Fibroblast of skin of right quadriceps (primary cell): Measurements from ENCODE around the gene GPR37L1.
"Not testable (repeated sequence)": the region's sequence is repeated elsewhere in the genome, so short reads cannot be mapped to it uniquely, and the experiment has no call there.

ENCODE experiments used
- DNase-seq: peaks from one replicate; pipeline ENCODE4 v3.0.0-alpha.2; 2013

Gene GPR37L1

DNA sequence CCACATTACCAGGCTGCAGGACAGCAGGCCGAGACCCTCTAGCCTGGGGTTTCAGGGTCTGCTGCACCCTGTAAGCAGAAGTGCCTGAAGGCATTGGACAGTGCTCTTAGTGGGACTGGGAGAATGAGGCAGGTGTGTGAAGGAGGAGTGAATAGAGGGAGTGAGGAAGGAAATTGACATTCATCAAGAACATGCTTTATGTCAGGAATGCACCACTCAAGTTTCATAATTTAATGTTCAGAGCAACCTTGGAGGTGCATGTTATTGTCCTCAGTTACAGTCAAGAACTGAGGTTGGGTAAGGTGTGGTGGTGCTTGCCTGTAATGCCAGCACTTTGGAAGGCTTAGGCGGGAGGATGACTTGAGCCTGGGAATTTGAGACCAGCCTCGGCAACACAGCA, 11.7 kb upstream of the GPR37L1 start:
- DNase-seq: no peak

DNA sequence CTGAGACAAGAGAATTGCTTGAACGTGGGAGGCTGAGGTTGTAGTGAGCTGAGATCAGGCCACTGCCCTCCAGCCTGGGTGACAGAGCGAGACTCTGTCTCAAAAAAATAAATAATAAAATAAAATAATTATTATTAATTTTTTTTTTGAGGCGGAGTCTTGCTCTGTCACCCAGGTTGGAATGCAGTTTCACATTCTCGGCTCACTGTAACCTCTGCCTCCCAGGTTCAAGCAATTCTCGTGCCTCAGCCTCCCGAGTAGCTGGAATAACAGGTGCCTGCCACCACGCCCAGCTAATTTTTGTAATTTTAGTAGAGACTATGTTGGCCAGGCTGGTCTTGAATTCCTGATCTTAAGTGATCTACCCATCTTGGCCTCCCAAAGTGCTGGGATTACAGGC, 11.1 kb upstream of the GPR37L1 start:
- not testable (repeated sequence) for DNase-seq

DNA sequence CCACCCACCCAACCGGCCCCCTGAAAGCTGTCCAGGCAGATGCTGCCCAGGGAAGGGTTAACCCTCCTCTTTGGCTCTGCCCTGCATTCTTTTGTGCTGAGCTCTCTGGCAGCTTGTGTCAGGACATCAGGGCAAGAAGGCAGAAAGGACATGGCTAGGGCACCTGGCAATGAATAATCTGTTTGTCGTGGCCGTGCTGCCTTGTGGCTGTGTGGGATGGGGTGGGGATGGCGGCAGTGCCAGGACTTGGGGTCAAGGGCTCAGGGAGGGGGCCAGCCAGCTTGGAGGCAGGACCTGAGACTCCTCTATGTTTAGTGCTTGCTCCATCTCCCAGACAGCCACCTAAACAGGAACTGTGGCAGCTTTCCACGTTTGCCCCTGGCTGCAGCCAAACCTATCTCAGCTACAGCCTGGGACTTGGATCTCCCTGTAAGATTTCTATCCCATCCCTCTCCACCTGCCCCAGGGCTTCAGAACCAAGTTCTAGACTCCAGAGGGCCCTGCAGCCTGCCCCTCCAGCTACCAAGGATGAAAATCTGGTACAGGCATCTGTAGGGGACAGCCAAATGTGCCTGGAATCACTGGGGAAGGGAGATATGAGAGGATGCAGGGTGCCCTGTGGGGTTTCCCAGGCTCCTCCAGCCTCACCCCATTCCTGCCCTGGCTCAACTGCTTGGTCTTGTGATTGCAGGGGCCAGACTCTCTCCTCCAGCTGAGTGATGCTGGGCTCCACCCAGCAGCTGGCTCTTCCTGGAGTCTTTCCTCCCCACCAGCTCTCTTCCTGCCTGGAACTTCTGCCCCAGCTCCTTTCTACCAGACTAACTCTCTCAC, 9.6 kb upstream of the GPR37L1 start:
- no peak for DNase-seq

DNA sequence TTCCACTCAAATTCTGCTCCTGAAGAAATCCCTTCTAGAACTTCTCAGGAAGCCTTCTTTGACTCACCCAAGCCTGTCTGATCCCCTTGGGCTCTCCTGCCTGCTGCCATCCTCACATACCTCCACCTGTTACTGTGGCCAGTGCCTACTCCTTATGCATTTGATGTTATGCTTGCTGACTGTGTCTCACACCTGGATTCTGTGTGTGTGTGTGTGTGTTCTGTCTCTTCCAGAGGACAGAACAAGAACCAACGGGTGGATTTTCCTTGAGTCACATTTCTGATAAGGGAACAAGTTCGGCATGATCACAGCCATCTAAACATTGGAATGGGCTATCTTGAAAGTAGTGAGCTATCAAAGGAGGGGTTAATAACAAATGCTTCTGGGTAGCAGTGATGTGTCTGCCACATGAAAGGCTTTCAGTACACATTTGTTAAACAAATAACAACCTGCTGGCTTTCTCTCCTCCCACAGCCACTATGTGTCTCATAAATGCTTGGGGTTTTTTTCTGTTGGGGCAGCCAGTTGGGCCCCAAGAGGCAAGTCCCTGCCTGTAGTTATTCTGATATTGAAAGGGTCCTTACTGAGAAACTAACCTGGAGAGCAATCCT, 8.9 kb upstream of the GPR37L1 start:
- no peak for DNase-seq

DNA sequence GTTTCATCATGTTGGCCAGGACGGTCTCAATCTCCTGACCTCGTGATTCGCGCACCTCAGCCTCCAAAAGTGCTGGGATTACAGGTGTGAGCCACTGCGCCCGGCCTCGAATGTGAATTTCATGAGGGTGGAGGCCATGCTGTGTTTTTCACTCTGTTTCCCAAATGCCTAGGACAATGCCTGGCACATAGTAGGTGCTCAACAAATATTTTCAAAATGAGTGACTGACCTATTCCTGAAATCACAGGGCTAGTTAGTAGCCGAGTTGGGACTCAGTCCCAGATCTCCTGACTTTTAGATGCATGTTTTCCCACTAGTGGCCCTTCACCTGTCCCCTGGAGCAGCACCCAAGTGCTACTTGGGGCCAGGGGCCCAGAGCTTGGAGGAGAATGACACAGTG, 6.4 kb upstream of the GPR37L1 start:
- no peak for DNase-seq

DNA sequence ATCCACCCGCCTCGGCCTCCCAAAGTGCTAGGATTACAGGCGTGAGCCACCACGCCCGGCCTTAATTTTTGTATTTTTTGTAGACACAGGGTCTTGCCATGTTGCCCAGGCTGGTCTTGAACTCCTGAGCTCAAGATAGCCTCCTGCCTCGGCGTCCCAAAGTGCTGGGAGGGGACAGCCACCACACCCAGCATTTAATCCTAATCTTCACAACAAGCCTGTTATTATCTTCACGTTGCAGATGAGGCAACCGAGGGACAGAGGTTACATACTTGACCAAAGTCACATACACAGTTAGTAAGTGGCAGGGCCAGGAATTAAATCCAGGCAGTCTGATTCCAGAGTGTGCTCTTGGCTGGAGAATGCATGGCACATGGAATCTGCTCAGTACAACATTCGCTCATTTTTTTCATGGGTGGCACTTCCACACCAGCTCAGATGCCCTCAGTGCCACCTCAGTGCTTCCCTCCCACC, 4.8 kb upstream of the GPR37L1 start:
- DNase-seq: no peak

DNA sequence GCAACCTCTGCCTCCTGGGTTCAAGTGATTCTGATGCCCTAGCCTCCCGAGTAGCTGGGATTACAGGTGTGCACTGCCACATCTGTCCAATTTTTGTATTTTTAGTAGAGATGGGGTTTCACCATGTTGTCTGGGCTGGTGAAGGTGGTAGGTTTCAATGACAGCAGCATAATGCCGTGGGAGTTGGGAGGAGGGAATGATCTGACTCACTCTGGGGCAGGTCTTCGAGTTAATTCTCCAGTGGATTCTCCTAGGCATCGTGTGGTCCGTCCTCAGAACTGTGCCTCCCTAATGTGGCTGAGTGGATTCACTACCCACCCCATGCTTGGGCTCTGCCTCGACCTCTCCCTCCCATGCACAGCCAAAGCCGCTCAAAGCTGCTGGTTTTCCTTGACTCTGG, 1.7 kb upstream of the GPR37L1 start:
- no peak for DNase-seq

DNA sequence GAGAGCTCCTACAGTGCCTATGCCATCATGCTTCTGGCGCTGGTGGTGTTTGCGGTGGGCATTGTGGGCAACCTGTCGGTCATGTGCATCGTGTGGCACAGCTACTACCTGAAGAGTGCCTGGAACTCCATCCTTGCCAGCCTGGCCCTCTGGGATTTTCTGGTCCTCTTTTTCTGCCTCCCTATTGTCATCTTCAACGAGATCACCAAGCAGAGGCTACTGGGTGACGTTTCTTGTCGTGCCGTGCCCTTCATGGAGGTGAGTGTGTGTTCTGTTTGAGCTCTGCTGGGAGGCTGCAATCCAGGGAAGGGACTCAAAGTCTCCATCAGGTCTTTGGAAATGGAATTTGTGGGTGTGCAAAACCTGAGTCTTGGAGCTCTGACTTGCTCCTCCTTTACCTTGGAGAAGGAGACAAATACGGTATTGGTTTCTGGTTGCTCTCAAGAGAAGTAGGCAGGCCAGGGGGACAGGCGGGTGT, 658 bp downstream of the GPR37L1 start:
- no peak for DNase-seq

DNA sequence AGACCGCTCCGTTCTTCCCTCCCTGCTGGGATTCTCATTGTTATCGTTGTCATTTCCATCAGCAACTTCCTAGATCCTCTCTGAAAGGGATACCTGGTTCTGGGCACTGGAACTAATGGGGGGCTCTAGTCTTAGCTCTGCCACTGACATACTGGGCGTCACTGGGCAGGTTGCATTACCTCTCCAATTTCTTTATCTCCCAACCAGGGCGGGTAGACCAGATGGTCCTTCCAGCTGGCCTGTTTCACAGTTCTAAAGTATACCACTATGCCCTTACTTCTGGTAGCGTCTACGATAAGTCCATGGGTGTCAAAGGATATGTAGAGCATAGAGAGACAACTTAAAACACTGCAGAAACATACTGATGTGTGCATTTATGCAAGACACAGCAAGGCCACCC, 1.4 kb downstream of the GPR37L1 start:
- no peak for DNase-seq

DNA sequence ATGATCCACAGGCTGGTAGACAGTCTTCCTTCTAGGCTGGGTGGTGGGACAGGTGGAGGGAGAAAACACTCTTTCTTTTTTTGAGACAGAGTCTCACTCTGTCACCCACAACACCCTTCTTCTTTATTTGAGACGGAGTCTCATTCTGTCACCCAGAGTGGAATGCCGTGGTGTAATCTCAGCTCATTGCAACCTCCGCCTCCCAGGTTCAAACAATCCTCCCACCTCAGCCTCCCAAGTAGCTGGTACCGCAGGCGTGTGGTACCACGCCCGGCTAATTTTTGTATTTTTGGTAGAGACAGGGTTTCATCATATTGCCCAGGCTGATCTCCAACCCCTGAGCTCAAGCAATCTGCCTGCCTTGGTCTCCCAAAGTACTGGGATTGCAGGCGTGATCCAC, 2.9 kb downstream of the GPR37L1 start:
- no peak for DNase-seq

DNA sequence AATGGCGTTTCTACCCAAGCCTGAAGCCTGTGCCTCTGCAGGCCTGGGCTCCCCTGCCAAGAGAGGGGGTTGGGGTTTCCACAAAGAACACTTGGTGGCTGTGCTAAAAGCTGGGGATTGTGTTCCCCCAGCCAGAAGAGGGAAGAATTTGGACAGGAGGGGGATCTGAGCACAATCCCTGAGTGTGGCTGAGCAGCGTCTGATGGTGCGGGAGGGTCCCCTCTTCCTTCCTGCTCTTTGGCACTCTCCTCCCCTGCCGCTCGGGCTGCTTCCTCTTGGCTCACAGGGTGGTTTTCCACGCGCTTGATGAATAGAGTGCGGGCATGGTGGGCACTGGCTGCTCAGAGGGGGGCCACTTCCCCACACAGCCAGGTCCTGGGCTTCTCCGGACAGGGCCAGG, 3.7 kb downstream of the GPR37L1 start:
- no peak for DNase-seq

DNA sequence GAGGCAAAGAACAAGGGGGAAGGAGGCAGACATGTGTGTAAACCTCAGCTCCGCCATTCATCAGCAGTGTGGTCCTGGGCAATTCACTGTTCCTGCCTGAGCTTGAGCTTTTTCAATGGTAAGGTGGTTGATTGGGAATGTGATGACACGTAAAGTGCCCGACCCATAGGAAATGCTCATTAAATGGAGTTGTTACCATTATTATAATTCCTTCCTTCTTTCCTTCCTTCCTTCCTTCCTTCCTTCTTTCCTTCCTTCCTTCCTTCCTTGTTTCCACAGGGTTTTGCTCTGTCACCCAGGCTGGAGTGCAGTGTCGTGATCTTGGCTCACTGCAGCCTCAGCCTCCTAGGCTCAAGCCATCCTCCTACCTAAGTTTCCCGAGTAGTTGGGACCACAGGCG, 4.3 kb downstream of the GPR37L1 start:
- DNase-seq: no peak

DNA sequence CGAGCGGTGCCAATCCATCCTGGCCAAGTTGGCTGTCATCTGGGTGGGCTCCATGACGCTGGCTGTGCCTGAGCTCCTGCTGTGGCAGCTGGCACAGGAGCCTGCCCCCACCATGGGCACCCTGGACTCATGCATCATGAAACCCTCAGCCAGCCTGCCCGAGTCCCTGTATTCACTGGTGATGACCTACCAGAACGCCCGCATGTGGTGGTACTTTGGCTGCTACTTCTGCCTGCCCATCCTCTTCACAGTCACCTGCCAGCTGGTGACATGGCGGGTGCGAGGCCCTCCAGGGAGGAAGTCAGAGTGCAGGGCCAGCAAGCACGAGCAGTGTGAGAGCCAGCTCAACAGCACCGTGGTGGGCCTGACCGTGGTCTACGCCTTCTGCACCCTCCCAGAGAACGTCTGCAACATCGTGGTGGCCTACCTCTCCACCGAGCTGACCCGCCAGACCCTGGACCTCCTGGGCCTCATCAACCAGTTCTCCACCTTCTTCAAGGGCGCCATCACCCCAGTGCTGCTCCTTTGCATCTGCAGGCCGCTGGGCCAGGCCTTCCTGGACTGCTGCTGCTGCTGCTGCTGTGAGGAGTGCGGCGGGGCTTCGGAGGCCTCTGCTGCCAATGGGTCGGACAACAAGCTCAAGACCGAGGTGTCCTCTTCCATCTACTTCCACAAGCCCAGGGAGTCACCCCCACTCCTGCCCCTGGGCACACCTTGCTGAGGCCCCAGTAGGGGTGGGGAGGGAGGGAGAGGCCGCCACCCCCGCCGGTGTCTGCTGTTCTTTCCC, 5.3 kb downstream of the GPR37L1 start:
- no peak for DNase-seq

DNA sequence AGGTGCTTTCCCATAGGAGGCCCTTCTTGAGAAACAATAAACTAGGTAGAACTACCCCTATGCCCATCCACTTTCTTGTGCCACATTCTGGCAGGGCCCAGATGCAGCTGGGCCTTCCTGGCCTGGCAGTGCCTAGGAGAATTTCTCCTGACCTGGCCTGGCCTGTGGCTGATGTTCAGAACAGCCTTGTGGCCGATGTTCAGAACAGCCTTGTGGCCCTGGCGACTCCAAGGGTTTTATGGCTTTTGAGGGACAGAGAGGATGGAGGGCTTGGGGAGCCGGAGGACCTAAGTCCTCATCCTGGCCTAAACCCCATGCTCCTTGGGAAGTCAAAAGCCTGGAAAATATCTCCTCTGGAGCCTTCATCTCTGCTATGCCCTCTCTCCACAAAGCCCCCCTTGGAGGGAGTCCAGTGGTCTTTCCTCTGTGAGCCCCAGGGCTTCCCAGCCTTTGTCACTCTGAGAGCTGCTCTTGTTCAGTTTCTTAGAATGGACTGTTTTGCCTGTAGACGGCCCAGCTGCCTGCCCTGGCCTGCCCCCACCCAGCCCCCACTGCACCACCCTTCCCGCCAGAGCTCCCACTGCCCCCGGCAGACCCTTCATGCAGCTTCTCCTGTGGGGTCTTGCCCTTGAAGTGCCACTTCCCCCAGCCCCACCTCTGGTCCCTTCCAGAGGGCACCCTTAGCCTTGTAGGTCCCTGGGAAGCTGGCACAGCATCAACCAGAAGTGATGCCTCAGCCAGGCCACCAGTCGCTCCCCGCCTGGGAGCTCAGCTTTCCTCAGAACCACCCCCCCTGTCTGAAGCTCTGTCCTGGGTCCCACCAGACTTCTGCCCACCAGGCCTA, 7.0 kb downstream of the GPR37L1 start:
- DNase-seq: no peak

DNA sequence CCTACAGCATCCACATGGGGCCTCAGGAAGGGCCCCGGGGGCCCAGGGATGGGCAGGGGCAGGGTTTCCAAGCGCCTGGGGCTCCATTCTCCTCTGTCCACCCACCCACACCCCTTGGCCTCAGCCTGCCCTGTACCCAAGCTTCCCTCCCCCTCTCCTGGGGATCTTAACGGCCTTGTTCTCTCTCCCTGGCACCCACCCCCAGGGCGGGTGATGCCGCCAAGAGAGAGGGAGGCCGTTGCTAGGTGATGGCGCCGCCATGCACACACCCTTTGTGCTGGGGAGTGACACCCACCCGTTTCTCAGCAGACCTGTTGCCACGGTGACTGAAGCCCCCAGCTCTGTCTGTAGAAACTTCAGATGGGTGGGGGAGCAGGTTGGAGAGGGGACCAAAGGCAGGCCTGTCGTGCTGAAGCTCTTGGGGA, 7.6 kb downstream of the GPR37L1 start:
- no peak for DNase-seq

DNA sequence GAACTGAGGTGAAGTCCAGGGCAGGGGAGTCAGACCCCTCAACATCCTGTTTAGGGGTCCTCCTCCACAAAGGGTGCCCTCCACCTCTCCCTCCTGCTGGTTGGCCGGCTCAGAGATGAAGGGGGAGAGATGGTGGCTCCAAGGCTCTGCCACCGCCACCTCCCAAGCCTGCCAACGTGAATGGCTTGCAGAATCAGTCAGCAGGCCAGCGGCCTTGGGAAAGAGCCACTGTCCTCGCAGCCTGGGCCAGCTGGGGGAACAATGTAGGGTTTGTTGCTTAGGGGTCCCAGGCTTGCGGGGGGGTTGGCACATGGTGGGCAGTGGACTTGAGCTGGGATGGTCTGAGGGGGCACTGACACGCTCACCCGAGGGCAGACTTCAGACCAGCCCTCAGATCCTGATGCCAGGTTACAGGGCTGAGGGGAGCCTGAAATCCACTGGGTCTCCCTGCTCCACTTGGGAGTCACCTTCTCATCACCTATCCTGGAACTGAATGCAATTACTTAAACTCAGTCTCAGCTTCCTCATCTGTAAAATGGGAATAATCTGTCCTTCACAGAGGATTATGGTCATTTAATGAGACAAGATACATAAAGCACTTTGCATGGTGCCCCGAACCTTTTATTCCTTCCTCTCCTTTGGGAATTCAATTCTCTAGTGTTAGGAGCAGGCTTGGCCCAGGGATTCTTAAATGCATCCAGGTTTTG, 8.3 kb downstream of the GPR37L1 start:
- no peak for DNase-seq

DNA sequence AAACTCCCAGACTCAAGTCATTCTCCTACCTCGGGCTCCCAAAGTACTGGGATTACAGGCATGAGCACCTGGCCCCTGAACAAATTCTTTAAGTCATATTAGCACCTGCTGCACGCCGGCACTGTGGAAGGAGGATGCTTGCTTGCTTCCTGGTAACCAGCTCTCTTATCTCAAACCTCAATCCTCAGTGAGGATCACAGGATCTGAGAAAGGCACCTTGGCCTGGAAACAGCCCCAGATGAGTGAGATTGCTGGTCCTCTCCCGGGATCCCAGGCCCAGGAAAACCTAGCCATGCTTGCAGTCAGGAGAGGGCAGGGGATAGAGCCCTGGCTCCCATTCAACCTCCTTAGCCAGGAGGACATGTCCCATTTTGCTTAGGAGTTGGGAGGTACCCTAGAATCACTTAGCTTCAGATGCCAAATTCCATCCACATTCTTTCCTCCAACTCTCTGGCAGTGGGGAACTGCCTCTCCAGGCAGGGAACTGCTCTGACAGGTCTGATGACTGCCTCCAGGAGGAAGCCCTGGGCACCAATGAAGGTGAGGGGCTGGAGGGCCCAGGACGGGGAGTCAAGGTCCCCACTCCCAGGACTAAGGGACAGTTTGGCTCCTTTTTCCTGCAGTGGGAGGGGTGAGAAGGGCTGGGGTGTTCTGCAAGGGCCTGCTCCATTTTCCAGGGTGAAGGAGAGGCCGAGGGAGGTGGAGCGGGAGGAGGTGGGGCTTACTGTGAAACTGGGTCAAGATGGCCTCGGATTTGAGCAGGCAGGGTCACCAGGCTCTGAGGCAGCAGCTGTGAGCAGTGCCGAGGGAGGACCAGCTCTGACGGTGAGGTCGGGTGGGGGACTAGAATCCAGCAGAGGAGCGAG, 9.5 kb downstream of the GPR37L1 start:
- no peak for DNase-seq

DNA sequence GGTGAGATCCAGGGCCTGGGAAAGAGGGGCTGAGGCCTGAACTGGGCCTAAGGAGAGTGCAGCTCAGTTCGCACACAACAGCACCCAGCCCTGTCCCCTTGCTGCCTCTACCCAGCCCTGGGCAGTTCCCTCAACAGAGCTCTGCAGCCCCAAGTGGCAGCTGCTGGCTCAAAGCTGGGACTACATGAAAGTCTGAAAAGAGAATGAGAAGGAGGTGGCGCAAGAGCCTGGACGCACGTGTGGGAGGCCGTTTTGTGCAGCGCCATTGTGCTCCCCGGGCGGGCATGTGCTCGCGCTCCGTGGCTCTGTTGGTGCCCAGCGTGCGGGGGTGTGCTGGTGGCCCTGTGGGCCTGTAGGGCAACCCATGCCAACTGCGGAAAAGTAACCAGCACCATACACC, 10.3 kb downstream of the GPR37L1 start:
- no peak for DNase-seq

DNA sequence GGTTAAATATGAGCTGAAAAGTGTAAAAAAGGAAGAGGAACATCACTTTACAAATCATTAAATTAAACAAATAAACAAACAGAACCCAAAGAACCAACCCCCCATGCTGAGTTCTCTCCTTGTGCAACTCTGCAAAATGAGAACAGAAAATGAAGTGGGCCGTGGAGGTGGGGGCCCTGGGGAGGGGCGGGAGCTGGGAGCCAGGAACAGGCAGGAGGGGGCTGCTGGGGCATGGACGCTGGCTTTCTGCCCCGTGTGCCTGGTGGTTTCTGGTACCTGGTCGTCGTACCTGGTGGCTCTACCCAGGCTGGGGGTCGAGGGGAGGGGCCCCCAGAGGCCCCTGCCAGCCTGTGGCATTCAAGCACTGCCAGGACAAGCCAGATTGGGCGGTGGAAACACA, 10.8 kb downstream of the GPR37L1 start:
- DNase-seq: no peak

DNA sequence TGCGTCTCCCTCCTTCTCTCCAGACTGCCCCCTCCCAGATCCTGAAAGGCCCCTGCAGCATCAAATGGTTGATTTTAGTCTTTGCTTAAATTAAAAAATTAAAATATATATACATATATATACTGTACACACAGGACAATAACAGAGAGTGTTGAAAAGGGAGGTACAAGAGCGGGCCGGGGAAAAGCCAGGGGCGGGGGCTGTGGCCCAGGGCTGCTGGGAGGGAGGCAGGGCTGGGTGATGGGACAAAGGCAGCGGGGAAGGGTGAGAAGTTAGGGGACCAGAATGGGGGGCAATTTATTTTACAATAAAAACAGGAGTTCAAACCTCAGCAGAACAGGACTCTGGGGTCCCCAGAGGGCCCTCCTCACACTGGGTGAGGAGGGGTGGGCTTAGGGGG, 11.3 kb downstream of the GPR37L1 start:
- no peak for DNase-seq

DNA sequence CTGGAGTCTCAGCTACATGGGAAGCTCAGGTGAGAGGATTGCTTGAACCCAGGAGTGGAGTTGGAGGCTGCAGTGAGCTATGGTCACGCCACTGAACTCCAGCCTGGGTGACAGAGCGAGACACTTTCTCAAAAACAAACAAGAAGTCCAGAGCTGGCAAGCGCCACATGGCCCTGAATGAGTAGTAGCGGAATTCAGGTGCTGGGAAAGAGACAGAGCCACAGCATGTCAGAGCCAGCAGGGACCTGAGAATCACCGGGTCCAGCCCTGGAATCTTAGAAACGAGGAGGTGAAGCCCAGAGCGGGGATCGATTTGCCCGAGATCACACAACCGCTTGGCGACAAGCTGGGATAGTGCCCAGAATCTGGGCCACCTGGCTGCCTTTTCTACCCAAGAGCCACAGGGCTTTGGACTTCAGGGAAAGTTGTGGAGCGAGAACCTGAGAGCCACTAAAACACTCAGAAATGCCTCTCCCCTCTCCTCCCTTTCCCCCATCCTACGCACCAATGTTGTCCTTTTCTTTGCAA, 12.0 kb downstream of the GPR37L1 start:
- DNase-seq: no peak
